Measurements from ENCODE around the gene CAMTA1. TPM values are rescaled to one million over a fixed set of nuclear protein-coding genes. Genes with fewer than 3 reads are reported as not detected.

The CAMTA1 gene
- total and polyA plus RNA-seq, 9 of the 15 experiments (the other 6 are each of a cell fraction or from before 2014, with no cell fraction given), result 43.9 to 161 (median 65.9) TPM

GRCh38 chr1:7403265-7404045, 618.2 kb downstream of the CAMTA1 start:
- H2AFZ ChIP-seq (ENCODE audit: low read depth, low read length), result no peak overlapping the region
- no TSS peak for BruUV-seq (replicated peaks)
- H3K4me3 ChIP-seq, result no peak overlapping the region
- H3K9ac ChIP-seq (ENCODE audit: insufficient read depth in 1 of 2, low read depth in 2 of 2, low read length in 2 of 2), result no peak overlapping the region
- TF ChIP-seq FOXP4 (CRISPR knock-in tag; IDR thresholded peaks at IDR 0.05; ENCODE audit: borderline replicate concordance) (no peak), ZNF592 (IDR thresholded peaks at IDR 0.05) (no peak), CSDE1 (IDR thresholded peaks at IDR 0.05) (no peak), ZNF780A (CRISPR knock-in tag; IDR thresholded peaks at IDR 0.05) (no peak), HNRNPH1 (optimal IDR thresholded peaks at IDR 0.05; ENCODE audit: low read depth, low read length) (no peak), YBX1 (IDR thresholded peaks at IDR 0.05) (no peak), TFAP4 (CRISPR knock-in tag; IDR thresholded peaks at IDR 0.05; ENCODE audit: borderline replicate concordance) (no peak), TCF3 (CRISPR knock-in tag; IDR thresholded peaks at IDR 0.05) (no peak), ZNF316 (IDR thresholded peaks at IDR 0.05) (no peak), ZNF354B (CRISPR knock-in tag; IDR thresholded peaks at IDR 0.05) (no peak), NFATC3 (IDR thresholded peaks at IDR 0.05) (no peak), ID3 (CRISPR knock-in tag; IDR thresholded peaks at IDR 0.05) (no peak), ID3 (tag; IDR thresholded peaks at IDR 0.05) (no peak)
- no peaks in the 10 kb centered on the region; the same call in 1 of the 2 replicates for H4K20me1 ChIP-seq (replicated peaks; ENCODE audit: control insufficient read depth, insufficient read depth, low read length)
- 0% methylated on average over 12 of the region's 12 CpGs for WGBS (ENCODE audit: insufficient coverage, low coverage, missing lambda C conversion rate)
- intact Hi-C loops (cut with micrococcal nuclease), result no loop called here
- H3K9me1 ChIP-seq (ENCODE audit: control insufficient read depth, insufficient read depth, low read length), result no peaks in the 10 kb centered on the region
- H3K9me3 ChIP-seq (replicated peaks; ENCODE audit: control insufficient read depth, insufficient read depth, low read depth, low read length), result no peaks in the 10 kb centered on the region
- H3K27me3 ChIP-seq (ENCODE audit: control insufficient read depth in 2 of 2, insufficient read depth in 2 of 2, low read length in 2 of 2), result peaks cover 6 to 30% of the 10 kb centered on the region in 2 experiments; a peak in 3 of 5 replicates
- FAIRE-seq (no peak), DNase-seq (ENCODE audit: extremely low read depth in 1 of 4, low spot score in 3 of 4) (no peak), ATAC-seq (no peak)
- CTCF ChIA-PET (ENCODE audit: low intra/inter-chr PET ratio), result no interaction called here
- in situ Hi-C loops (cut with MboI), result no loop called here
- H3K79me2 ChIP-seq (ENCODE audit: control insufficient read depth, insufficient read depth, low read length), result no peaks in the 10 kb centered on the region
- H3K27ac ChIP-seq (ENCODE audit: extremely low read depth, low read depth, low read length), result no peak overlapping the region
- POLR2A ChIA-PET, result interaction anchor here (0.6 to 1.3 kb wide), 3 partner anchors 10 to 25 kb away, joined by 3 read pairs; no protein-coding TSS in a partner anchor
- no peaks in the 10 kb centered on the region for H3K36me3 ChIP-seq (ENCODE audit: control insufficient read depth, insufficient read depth, low read length)
- H3K4me1 ChIP-seq (replicated peaks in 1 of 2; ENCODE audit: control insufficient read depth in 2 of 2, insufficient read depth in 2 of 2, low read length in 2 of 2), result no peaks in the 10 kb centered on the region
- H3K4me2 ChIP-seq (ENCODE audit: insufficient read depth, low read length), result no peak overlapping the region
